HCEC 1CT (cell line): ENCODE measurements around the gene SRXN1.

Experiments
- DNase-seq: peaks from one replicate; pipeline ENCODE4 v3.0.0-alpha.2; 2017

SRXN1 gene

DNA sequence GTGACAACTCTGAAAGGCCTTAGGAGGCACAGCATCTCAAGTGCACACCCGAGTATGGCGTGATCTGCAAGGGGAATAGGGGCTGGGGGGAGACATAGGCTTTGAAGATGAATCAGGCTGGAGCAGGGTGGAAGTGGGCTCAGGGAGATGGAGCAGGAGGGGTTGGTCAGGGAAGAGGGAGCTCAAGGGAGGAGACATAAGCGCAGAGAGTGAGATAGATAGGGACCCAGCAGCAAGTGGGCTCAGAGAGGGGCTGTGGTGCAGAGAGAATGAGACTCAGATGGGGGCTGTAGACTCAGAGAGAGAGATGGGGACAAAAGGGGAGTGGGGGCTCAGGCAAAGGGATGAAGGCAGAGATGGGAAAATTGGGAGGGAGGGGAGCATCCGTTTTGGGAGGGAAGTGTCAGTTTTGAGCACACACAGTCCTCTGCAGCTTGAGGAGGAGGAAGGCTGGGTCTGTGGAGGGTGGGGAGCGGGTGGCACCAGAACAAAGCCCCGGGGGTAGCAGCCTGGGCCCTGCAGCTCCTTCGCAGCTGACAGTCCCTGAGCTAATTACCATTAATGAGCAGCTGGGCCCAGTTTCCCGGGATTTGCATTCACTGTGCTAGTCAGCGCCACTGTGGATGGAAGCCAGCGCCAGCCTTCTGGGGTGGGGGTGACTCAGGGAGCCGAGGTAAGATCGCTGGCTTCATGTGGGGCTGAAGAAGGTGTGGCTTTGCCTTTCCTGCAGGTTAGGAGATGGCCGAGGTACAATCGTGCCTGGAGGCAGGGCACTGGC lies 18.7 kb downstream of the SRXN1 start:
- DNase-seq: no peak

- no peak for DNase-seq
These were observed 21.9 kb downstream of the SRXN1 start for GRCh38 chr20:631101-631500.

DNA sequence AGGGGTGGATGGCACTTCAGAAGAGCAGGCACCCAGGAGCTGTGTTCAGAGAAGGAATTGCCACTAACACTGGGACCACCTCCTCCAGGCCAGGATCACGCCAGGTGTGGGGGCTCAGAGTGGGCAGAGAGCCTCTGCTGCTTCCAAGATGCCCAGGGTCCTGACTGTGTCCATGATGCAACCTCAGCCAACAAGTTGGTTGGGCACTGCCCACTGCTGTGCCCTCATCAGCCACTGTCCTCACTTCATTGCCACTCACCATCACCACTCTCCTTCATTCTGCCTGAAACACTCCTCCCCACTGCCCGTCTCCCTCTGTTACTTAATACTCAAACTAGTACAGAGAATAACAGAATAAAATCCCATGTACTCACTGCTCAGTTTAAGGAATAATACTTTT lies 26.4 kb downstream of the SRXN1 start:
- DNase-seq: no peak

DNA sequence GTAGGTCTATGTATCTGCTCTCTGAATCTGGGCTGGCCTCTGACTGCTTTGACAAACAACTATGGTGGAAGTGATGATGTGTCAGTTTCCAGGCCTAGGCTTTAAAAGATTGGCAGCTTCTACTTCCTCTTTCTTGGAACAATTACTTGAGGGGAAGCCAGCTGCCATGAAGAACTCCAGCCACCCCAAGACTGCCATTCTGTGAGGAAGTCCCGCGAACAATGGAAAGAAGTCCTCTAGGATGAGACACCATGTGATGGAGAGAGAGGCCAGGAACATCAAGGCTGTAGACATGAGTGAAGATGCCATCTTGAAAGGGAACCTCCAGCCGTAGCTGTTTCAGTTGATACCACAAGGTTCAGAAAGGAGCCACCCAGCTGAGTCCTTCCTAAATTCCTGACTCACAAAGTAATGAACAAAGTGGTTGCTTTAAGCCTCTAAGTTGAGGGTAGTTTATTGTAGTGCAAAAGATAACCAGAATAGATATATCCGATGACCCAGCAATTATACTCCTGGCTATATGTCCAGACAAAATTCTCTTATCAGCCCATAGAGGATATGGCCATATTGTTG lies 27.6 kb downstream of the SRXN1 start:
- no peak for DNase-seq

GRCh38 chr20:623704-624103 lies 29.3 kb downstream of the SRXN1 start:
- no peak for DNase-seq

DNA sequence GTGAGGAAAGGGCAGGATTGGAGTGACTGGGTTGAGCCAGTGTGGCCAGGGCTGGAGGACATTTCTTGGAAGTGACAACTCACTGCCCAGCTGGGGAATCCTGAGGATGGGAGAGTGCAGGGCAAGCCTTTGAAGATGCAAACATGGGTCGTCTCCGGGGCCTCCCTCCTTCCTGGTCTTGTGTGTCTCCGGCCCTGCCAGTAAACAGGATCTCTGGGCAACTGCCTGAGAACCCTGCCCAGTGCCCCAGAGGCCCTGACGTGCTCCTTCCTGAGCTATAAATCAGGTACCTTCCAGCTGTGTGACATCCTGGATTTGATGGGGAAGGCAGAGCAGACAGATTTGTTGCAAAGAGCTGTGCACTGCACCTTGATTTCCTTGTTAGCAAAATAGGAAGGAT lies 30.0 kb downstream of the SRXN1 start:
- no peak for DNase-seq

DNA sequence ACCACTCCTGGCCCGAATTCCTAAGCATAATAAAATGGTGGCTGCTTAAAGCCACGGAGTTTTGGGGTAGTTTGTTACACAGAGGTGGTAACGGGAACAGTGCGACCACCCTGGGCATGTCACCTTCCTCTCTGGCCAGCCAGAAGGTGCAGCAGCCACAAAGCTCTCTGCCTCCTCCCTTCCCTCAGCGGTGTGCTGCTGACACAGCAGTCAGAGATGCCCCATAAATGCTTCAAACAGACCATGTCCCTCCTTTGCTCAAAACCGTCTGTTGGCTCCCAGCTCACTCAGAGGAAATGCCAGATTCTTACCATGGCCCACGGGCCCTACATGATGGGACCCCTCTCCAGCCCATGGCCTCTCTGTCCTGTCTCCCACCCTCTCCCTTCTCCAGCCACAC lies 30.8 kb downstream of the SRXN1 start:
- DNase-seq: no peak

GRCh38 chr20:621125-621756 lies 31.8 kb downstream of the SRXN1 start:
- DNase-seq: peak; percentile 8

GRCh38 chr20:620246-620645 lies 32.8 kb downstream of the SRXN1 start:
- no peak for DNase-seq

- DNase-seq: no peak
These were observed 34.0 kb downstream of the SRXN1 start for GRCh38 chr20:618980-619379.

DNA sequence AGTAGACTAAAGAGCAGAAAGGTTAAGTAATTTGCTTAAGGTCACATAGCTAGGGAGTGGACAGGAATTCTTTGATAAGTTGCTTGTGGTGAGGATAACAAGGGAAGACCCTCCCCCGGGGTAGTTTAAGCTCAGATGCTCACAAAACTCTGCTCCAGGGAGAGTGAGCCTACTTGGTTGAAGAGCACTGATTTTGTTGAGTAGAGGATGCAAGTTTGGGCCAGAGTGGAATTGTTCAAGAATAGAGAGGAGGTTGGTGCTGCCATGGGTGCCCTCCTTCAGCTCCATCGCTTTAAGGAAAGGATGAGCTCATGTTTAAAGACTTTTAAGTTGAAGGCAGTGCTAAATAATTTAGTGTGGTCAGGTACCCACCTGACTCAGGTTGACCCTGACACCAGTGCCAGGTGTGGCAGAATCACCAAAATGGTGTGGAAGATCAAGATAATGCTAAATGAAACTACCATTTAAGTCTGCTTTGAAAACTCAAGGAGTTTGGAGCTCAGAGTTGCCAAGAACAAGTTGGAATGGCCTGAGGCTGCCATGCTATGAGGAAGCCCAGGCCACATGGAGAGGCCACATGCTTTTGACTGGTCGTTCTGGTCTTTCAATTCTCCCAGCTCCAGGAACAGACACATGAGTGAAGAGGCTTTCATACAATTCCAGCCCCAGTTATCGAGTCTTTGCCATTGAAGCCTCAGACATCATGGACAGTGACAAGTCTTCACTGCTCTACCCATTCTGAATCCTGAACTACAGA lies 34.9 kb downstream of the SRXN1 start:
- DNase-seq: no peak

GRCh38 chr20:615514-615913 lies 37.5 kb downstream of the SRXN1 start:
- DNase-seq: no peak

- no peak for DNase-seq
These were observed 41.2 kb downstream of the SRXN1 start for GRCh38 chr20:611843-612185.

DNA sequence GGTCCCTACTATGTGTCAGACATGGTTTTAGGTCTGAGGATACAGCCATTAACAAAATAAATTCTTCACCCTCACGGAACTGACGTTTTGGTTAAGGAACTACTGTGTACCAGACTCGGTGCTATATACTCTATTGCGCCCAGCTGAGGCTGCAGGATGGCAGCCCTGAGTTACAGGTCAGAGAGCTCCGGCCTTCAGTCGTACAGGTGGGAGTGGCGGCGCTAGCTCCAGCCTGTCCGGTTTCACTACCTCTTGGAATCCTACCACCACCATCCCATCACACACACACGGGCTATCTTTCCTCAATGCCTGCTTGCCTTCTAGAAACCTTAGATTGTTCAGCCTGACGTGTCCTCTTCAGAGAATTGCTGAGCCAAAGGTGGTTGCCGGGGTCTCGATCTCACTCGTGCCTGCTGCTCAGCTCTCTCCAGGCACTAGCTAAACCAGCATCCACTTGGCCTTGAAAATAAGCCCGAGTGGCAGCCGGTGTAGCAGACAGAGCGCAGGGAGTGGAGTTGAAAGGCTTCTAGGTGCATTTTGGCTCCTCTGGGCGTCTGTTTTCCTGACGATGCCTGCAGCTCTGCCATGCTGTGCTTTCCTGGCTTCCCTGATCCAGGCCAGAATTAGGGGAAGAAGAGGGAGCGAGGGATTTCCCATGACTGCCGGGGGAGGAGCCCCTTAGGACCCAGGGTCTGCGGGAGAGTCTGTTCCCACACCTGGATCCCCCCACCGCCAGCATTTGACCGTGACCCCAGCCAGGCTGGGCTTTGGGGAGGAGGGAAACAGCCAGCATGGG lies 41.8 kb downstream of the SRXN1 start:
- DNase-seq: no peak

DNA sequence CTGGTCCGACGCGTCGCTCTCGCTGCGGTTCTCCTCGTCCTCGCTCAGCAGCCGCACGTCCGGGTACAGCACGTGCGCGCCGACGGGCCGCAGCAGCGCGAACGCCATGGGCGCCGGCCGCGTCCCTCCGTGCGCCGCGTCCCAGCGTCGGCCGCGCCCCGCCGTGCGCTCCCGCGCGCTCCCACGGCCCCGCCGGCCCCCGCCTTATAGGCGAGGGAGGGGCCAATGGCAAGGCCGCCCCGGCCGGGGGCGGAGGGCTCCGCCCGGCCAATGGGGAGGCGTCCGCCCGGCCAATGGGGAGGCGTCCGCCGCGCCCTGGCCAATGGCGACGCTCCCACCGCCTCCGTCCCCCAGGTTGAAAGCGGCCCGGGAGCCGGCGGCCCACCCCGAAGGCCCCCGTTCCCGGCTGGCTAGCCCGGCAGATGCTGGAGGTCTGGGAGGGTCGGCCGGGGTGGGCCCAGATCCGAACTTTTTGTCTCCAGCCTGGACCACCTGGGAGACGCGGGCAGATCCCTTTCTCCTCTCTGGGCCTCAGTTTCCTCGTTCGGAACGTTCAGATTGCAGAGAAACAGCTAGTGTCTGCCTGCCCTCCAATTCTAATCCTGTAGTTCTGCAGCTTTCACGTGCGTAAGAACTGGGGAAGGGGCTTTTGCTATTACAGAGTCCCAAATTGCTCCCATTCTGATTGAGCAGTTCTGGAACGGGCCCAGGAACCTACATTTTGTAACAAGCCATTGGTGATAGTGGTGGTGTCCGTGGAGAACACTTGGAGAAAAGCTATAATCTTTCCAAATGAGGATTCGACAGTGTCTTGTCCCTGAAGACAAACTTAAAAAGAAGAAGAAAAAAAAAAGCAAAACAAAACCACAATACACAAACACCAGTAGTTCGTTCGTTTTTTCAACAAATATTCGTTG lies 42.6 kb downstream of the SRXN1 start, which contains the start of gene TCF15:
TSS of gene TCF15 (minus strand) at position 180 of the 917 bp plus-strand sequence. CDS start at position 108, 72 bp downstream.
- no peak for DNase-seq

DNA sequence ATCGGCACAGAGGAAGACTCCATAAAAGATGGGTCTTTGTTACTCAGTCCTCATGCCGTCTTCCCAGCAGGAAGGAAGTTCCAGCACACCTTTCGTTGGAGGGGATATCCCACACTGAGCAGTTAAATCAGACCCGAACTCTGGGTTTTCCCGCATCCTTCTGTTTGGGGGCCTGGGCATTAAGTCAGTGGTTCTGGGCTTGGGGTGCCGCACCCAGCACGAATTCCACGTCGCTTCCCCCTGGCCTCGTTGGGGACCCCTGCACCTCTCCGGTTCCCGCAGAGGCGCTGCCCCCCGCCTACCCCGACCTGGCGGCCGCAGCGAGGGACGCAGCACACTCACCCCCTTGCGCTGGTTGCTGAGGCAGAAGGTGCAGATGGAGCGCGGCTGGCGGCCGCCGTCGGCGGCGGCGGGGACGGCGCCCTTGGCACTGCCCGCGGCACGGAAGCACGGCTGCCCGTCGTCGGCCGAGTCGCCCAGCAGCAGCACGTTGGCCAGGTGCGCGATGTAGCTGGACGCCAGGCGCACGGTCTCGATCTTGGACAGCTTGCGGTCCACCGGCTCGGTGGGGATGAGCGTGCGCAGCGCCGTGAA lies 43.5 kb downstream of the SRXN1 start:
- no peak for DNase-seq

DNA sequence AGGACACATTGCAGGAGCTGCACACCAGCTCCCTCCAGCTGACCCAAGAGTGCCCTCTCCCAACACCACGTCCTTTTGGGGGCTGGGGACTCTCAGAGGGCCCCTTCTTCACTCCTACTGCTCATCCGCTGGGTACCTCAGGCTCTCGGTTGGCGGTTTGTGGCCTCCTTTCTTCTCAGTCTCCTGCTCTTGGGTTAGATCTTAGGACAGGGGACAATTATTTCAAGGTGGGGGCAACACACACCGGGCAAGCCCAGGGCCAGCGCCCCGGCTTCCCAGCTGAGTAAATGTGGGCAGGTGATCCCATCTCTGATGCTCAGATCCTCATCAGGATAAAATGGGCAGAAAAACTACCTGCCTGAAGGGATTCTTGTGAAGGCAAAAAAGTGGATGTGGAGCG lies 44.0 kb downstream of the SRXN1 start:
- no peak for DNase-seq

GRCh38 chr20:607476-607875 lies 45.5 kb downstream of the SRXN1 start:
- DNase-seq: no peak

- DNase-seq: no peak
These were observed 47.8 kb downstream of the SRXN1 start for GRCh38 chr20:605237-605636.

DNA sequence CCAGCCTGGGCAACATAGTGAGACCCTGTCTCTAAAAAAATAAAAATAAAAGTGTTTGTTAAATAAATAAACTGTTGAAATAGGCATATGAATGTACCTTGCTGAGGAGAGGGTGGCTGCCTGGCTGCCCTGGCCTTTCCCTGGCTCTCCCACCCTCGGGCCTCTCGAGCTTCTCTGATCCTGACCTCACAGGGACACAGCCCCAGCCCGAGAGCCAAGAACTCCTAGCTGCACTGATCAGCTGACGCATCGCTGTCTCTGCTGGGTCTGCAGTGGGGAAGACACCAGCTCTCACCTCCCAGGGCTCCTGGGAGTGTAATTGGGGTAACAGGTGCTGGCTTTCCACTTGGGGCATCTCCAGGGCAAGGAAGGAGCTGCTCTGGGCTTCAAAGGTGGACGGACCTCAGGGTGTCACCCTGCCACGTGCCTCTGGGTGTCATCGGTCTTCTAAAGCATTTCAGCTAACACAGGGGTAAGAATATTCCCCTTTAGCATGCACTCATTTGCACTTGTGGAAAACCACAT lies 49.8 kb downstream of the SRXN1 start:
- DNase-seq: no peak
